Prostate gland (tissue), 2 donors: ENCODE data around the gene HOXC6. TPM values are rescaled to one million over a fixed set of nuclear protein-coding genes. Genes with fewer than 3 reads are reported as not detected.

Source experiments
- DNase-seq: peaks from one replicate; pipeline ENCODE4 v3.0.0-alpha.2; 2019; ENCODE audit warnings: low spot score
- H3K27ac ChIP-seq, 2 donors: fragments of 200-600 bp; sonication (generic); 2 replicates each; pipeline ENCODE4 v1.5.1; 2017 to 2019
- H3K27me3 ChIP-seq: fragments of 200-600 bp; sonication (generic); replicated peaks from 2 replicates; pipeline ENCODE4 v1.5.1; 2019; ENCODE audit not compliant: insufficient read depth
- H3K36me3 ChIP-seq, 2 donors: fragments of 200-600 bp; sonication (generic); 1 replicate in 1 of 2; 2 replicates in 1 of 2; pipeline versions ENCODE4 v1.5.1 to v1.8.1; 2017 to 2019
- H3K4me1 ChIP-seq: fragments of 200-600 bp; sonication (generic); replicated peaks from 2 replicates; pipeline ENCODE4 v1.5.1; 2019
- H3K4me3 ChIP-seq, 2 donors: fragments of 200-600 bp; sonication (generic); 2 replicates each; pipeline ENCODE4 v1.5.1; 2017 to 2019
- H3K9me3 ChIP-seq: fragments of 200-600 bp; sonication (generic); 2 replicates; pipeline ENCODE4 v1.5.1; 2017
- CTCF ChIP-seq, 4 experiments: fragments of 200-600 bp in 2 of 4; fragments of 450-650 bp in 2 of 4; sonication (generic) in 2 of 4; IDR thresholded peaks; 1 replicate in 3 of 4; 2 replicates in 1 of 4; pipeline ENCODE4 v1.5.1; 2016 to 2019; ENCODE audit warnings: antibody characterized with exemption in 4 of 4, mild to moderate bottlenecking in 2 of 4, moderate library complexity in 2 of 4
- POLR2A ChIP-seq: fragments of 450-650 bp; IDR thresholded peaks from one replicate; pipeline ENCODE4 v1.6.1; 2016; ENCODE audit warnings: antibody characterized with exemption, mild to moderate bottlenecking
- POLR2AphosphoS5 ChIP-seq: sonication (generic); formaldehyde crosslinking; IDR thresholded peaks from one replicate; pipeline ENCODE4 v1.6.1; 2017; ENCODE audit warnings: antibody characterized with exemption
- WGBS: methylation state at CpG from one replicate; pipeline ENCODE4 v1.1.5; 2018; 5-methylcytosine and 5-hydroxymethylcytosine counted together
- intact Hi-C: fragments of 100-400 bp; cut with DNase I; formaldehyde crosslinking; loops from one replicate; pipeline ENCODE4 v1.14.2; 2022
- total RNA-seq, 2 donors: library from RNA; depleted of rRNA; stranded (reverse); fragments of >200 nt; gene quantifications; one replicate each; pipeline ENCODE4 v1.1.0, GENCODE V29; 2016

HOXC6 gene
- total RNA-seq, 2 donors from 2014 or later, result 1.3 TPM; not detected in 1

- H3K4me3 ChIP-seq, result no peak overlapping the region
Measured at GRCh38 chr12:54020591-54021405, 7.4 kb upstream of the HOXC6 start.

GRCh38 chr12:54021432-54022013, 6.7 kb upstream of the HOXC6 start:
- 9% methylated on average over 16 of the region's 16 CpGs for WGBS
- no peaks in the 10 kb centered on the region for H3K36me3 ChIP-seq
- peaks cover 62% of the 10 kb centered on the region for H3K27me3 ChIP-seq
- TF ChIP-seq POLR2AphosphoS5 (no peak), POLR2A (no peak), CTCF (IDR thresholded peaks at IDR 0.05) (no peak)
- H3K27ac ChIP-seq, result no peak overlapping the region
- DNase-seq, result no peak
- intact Hi-C loops, result no loop called here
- no peaks in the 10 kb centered on the region for H3K9me3 ChIP-seq
- H3K4me3 ChIP-seq, result no peak overlapping the region
- H3K4me1 ChIP-seq, result no peaks in the 10 kb centered on the region

More at GRCh38 chr12:54020591-54021405, 7.4 kb upstream of the HOXC6 start:
- intact Hi-C loops, result no loop called here
- 32% methylated on average over 23 of the region's 23 CpGs for WGBS
- Histone ChIP-seq H3K27ac (no peak overlapping the region), H3K36me3 (no peaks in the 10 kb centered on the region), H3K4me1 (no peaks in the 10 kb centered on the region), H3K27me3 (peaks cover 62% of the 10 kb centered on the region), H3K9me3 (no peaks in the 10 kb centered on the region)
- TF ChIP-seq POLR2A (no peak), POLR2AphosphoS5 (no peak), CTCF (IDR thresholded peaks at IDR 0.05) (no peak)
- no peak for DNase-seq

- Histone ChIP-seq H3K4me1 (no peaks in the 10 kb centered on the region), H3K4me3 (no peak overlapping the region), H3K27ac (no peak overlapping the region), H3K9me3 (no peaks in the 10 kb centered on the region), H3K36me3 (no peaks in the 10 kb centered on the region), H3K27me3 (peaks cover 75% of the 10 kb centered on the region)
- no peak for DNase-seq
- no peak for TF ChIP-seq CTCF (IDR thresholded peaks at IDR 0.05)
- no peak for TF ChIP-seq POLR2AphosphoS5
- no peak for TF ChIP-seq POLR2A
- WGBS, result 23% methylated on average over 8 of the region's 8 CpGs
- intact Hi-C loops, result no loop called here
Measured at GRCh38 chr12:54022960-54023884, 5.0 kb upstream of the HOXC6 start.

GRCh38 chr12:54024127-54024526, 4.1 kb upstream of the HOXC6 start:
- intact Hi-C loops, result no loop called here
- Histone ChIP-seq H3K9me3 (no peaks in the 10 kb centered on the region), H3K27me3 (peaks cover 75% of the 10 kb centered on the region), H3K27ac (no peak overlapping the region), H3K36me3 (no peaks in the 10 kb centered on the region), H3K4me3 (no peak overlapping the region), H3K4me1 (no peaks in the 10 kb centered on the region)
- WGBS, result 14% methylated on average over 17 of the region's 17 CpGs
- DNase-seq, result no peak
- TF ChIP-seq POLR2AphosphoS5 (no peak), POLR2A (no peak), CTCF (IDR thresholded peaks at IDR 0.05) (no peak)
